ENCODE data around the gene DNM3. TPM values are rescaled to one million over a fixed set of nuclear protein-coding genes. Genes with fewer than 3 reads are reported as not detected.
"Not testable (repeated sequence)": the region's sequence is repeated elsewhere in the genome, so short reads cannot be mapped to it uniquely, and the experiment has no call there.

The DNM3 gene
- total RNA-seq, 3 donors from 2014 or later (not counting 1 experiment from before 2014, with no cell fraction given) = 2.5 to 3.3 (median 2.8) TPM

DNA sequence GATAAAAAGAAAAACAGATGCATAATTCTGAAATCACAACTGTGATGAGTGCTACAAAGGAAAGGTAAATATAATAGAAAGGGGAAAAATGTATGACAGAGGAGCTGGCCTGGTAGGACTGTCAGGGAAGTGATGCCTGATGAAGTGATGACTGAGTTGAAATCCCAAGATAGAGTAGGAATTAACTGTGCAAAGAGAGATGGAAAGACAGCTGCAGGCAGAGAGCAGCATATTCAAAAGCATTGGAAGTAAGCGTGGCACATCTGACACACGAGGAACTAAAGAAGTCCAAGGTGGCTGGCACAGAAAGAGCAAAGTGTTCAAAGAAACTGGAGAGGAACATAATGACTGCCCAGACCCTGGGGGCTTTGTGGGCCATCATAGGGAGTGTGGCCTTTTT, 457.6 kb downstream of the DNM3 start:
- no peak overlapping the region for H3K4me3 Mint-ChIP-seq
- Histone ChIP-seq H3K9me3 (ENCODE audit: control insufficient read depth, insufficient read depth, low read length) (no peaks in the 10 kb centered on the region), H3K4me3 (ENCODE audit: low read length) (no peak overlapping the region), H3K27ac (ENCODE audit: low read length) (no peak overlapping the region), H3K36me3 (ENCODE audit: control insufficient read depth, insufficient read depth, low read length) (no peaks in the 10 kb centered on the region), H3K27me3 (ENCODE audit: control insufficient read depth, insufficient read depth, low read length) (no peaks in the 10 kb centered on the region), H3K4me1 (ENCODE audit: control insufficient read depth, insufficient read depth, low read length) (peaks cover 3% of the 10 kb centered on the region)
- DNase-seq (no peak), ATAC-seq (no peak)
- no peaks in the 10 kb centered on the region for H3K4me1 Mint-ChIP-seq
- intact Hi-C loops (cut with micrococcal nuclease) = no loop called here
- peaks cover 16% of the 10 kb centered on the region for H3K36me3 Mint-ChIP-seq
- TF ChIP-seq, protein P1, sequence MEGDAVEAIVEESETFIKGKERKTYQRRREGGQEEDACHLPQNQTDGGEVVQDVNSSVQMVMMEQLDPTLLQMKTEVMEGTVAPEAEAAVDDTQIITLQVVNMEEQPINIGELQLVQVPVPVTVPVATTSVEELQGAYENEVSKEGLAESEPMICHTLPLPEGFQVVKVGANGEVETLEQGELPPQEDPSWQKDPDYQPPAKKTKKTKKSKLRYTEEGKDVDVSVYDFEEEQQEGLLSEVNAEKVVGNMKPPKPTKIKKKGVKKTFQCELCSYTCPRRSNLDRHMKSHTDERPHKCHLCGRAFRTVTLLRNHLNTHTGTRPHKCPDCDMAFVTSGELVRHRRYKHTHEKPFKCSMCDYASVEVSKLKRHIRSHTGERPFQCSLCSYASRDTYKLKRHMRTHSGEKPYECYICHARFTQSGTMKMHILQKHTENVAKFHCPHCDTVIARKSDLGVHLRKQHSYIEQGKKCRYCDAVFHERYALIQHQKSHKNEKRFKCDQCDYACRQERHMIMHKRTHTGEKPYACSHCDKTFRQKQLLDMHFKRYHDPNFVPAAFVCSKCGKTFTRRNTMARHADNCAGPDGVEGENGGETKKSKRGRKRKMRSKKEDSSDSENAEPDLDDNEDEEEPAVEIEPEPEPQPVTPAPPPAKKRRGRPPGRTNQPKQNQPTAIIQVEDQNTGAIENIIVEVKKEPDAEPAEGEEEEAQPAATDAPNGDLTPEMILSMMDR (IDR thresholded peaks at IDR 0.05) = no peak
- no peaks in the 10 kb centered on the region for H3K27me3 Mint-ChIP-seq (ENCODE audit: low read depth in 2 of 2)
- 92% methylated on average over 2 of the region's 2 CpGs for WGBS (ENCODE audit: insufficient coverage)
- no peak overlapping the region for H3K27ac Mint-ChIP-seq
- peaks cover 3% of the 10 kb centered on the region in 2 donors for H3K9me3 Mint-ChIP-seq

- Mint-ChIP-seq H3K27me3 (ENCODE audit: low read depth in 2 of 2) (no peaks in the 10 kb centered on the region), H3K4me3 (no peak overlapping the region), H3K36me3 (peaks cover 16% of the 10 kb centered on the region), H3K4me1 (no peaks in the 10 kb centered on the region), H3K27ac (no peak overlapping the region), H3K9me3 (peaks cover 3% of the 10 kb centered on the region in 2 donors)
- no peak for DNase-seq
- no peak overlapping the region for H3K27ac ChIP-seq (ENCODE audit: low read length)
- no peaks in the 10 kb centered on the region for H3K27me3 ChIP-seq (ENCODE audit: control insufficient read depth, insufficient read depth, low read length)
- H3K4me3 ChIP-seq (ENCODE audit: low read length) = no peak overlapping the region
- peaks cover 3% of the 10 kb centered on the region for H3K4me1 ChIP-seq (ENCODE audit: control insufficient read depth, insufficient read depth, low read length)
- no peaks in the 10 kb centered on the region for H3K9me3 ChIP-seq (ENCODE audit: control insufficient read depth, insufficient read depth, low read length)
- intact Hi-C loops (cut with micrococcal nuclease) = no loop called here
- ATAC-seq = no peak
- H3K36me3 ChIP-seq (ENCODE audit: control insufficient read depth, insufficient read depth, low read length) = no peaks in the 10 kb centered on the region
- TF ChIP-seq, protein P1 (IDR thresholded peaks at IDR 0.05) = no peak
These were observed 458.2 kb downstream of the DNM3 start for GRCh38 chr1:172299515-172299914.

DNA sequence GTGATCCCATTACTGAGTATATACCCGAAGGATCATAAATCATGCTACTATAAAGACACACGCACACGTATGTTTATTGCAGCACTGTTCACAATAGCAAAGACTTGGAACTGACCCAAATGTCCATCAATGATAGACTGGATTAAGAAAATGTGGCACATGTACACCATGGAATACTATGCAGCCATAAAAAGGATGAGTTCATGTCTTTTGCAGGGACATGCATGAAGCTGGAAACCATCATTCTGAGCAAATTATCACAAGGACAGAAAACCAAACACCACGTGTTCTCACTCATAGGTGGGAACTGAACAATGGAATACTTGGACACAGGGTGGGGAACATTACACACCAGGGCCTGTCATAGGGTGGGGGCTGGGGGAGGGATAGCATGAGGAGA, 466.2 kb downstream of the DNM3 start:
- WGBS (ENCODE audit: insufficient coverage) = 100% methylated on average over 3 of the region's 4 CpGs
- H3K27ac Mint-ChIP-seq = not testable (repeated sequence)

DNA sequence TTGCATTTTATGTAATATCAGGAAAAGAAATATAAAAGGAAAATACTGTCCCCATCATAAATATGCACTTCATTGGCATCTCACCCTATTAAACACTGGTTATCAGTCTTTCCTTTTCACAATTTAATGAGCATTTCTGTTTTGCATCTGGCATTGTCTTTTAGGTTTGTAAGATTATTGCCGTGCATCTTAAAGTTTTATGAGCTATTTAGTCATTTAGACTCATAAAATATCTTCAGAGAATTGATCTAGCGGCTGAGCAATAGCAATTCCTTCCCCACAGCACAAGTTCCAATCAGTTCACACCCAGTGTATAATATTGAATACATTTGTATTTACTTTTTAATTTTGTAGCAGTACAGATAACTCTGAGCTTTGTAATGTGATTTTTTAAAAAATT, 466.8 kb downstream of the DNM3 start:
- Histone ChIP-seq H3K4me3 (ENCODE audit: low read length) (no peak overlapping the region), H3K36me3 (ENCODE audit: control insufficient read depth, insufficient read depth, low read length) (no peaks in the 10 kb centered on the region)
- no peak for ATAC-seq

More for the DNA sequence above, 466.2 kb downstream of the DNM3 start:
- H3K4me3 ChIP-seq (ENCODE audit: low read length); H3K27me3 ChIP-seq (ENCODE audit: control insufficient read depth, insufficient read depth, low read length); H3K4me1 ChIP-seq (ENCODE audit: control insufficient read depth, insufficient read depth, low read length); H3K4me3 Mint-ChIP-seq; H3K9me3 ChIP-seq (ENCODE audit: control insufficient read depth, insufficient read depth, low read length); H3K36me3 Mint-ChIP-seq; intact Hi-C loops (cut with micrococcal nuclease); H3K27ac ChIP-seq (ENCODE audit: low read length); H3K4me1 Mint-ChIP-seq; DNase-seq; H3K9me3 Mint-ChIP-seq; H3K27me3 Mint-ChIP-seq (ENCODE audit: low read depth in 2 of 2); H3K36me3 ChIP-seq (ENCODE audit: control insufficient read depth, insufficient read depth, low read length); ATAC-seq: not testable (repeated sequence)

More for the DNA sequence above, 466.8 kb downstream of the DNM3 start:
- no CpG with 5 or more reads among the region's 2 CpGs for WGBS (ENCODE audit: insufficient coverage)
- H3K4me1 ChIP-seq (ENCODE audit: control insufficient read depth, insufficient read depth, low read length) = no peaks in the 10 kb centered on the region
- H3K27ac Mint-ChIP-seq = no peak overlapping the region
- H3K4me3 Mint-ChIP-seq = no peak overlapping the region
- no peaks in the 10 kb centered on the region for H3K9me3 Mint-ChIP-seq
- H3K36me3 Mint-ChIP-seq = peaks cover 3% of the 10 kb centered on the region
- H3K27ac ChIP-seq (ENCODE audit: low read length) = no peak overlapping the region
- no peaks in the 10 kb centered on the region for H3K27me3 Mint-ChIP-seq (ENCODE audit: low read depth in 2 of 2)
- TF ChIP-seq, protein P1 (IDR thresholded peaks at IDR 0.05) = no peak
- DNase-seq = no peak
- H3K9me3 ChIP-seq (ENCODE audit: control insufficient read depth, insufficient read depth, low read length) = no peaks in the 10 kb centered on the region
- H3K27me3 ChIP-seq (ENCODE audit: control insufficient read depth, insufficient read depth, low read length) = no peaks in the 10 kb centered on the region
- H3K4me1 Mint-ChIP-seq = no peaks in the 10 kb centered on the region
- intact Hi-C loops (cut with micrococcal nuclease) = no loop called here
